Measurements from ENCODE around the gene RPRD1B.

RPRD1B gene

GRCh38 chr20:38125157-38126056 is 91.9 kb downstream of the RPRD1B start:
- DNase-seq (ENCODE audit: extremely low read depth, insufficient read length): no peak
- TF ChIP-seq CTCF (IDR thresholded peaks at IDR 0.05; ENCODE audit: insufficient read depth, low read length, poor library complexity, severe bottlenecking): no peak
- H3K4me3 ChIP-seq (replicated peaks; ENCODE audit: low read depth, low read length): no peak overlapping the region

DNA sequence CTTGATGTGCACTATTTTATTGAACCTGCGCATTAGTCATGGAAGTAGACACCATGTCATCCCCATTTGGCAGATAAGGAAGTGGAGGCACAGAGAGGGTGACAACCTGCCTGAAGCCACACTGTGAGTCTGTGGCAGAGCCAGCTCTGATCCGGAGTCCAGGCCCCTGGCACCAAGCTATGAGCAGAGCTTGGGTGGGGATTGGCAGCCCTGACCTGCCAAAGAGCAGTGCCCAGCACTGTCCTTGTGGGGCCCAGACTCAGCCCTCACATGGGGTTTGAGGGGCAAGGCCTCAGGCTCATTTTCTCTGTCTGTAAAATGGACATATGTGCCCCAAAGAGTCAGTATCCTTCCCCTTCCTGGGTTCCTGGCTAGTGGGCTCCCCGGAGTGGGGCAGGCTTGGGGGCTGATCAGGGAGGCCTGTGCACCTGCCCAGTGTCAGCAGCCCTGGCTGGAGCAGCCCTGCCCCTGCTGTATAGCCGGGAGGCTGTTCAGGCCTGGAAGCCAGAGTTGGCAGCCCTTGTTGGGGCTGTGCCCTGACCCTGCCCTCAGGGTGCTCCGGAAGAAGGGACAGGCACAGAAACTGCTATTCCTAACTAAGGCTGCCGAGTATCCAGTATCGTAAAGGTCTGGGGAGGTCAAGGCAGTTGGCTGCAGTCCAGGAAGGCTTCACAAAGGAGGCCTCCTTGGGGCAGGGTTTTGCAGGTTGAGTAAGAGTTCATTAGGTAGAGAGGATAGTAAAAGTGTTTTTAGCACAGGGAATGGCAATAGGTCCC is 92.8 kb downstream of the RPRD1B start:
- TF ChIP-seq CTCF (IDR thresholded peaks at IDR 0.05; ENCODE audit: insufficient read depth, low read length, poor library complexity, severe bottlenecking): no peak
- H3K36me3 ChIP-seq (ENCODE audit: control insufficient read depth, insufficient read depth, low read length): no peaks in the 10 kb centered on the region
- no peaks in the 10 kb centered on the region for H3K27me3 ChIP-seq (replicated peaks; ENCODE audit: control insufficient read depth, insufficient read depth, low read length)
- no peak overlapping the region for H3K4me3 ChIP-seq (replicated peaks; ENCODE audit: low read depth, low read length)
- no peak for DNase-seq (ENCODE audit: extremely low read depth, insufficient read length)

More at GRCh38 chr20:38125157-38126056, 91.9 kb downstream of the RPRD1B start:
- Histone ChIP-seq H3K27me3 (replicated peaks; ENCODE audit: control insufficient read depth, insufficient read depth, low read length) (no peaks in the 10 kb centered on the region), H3K36me3 (ENCODE audit: control insufficient read depth, insufficient read depth, low read length) (no peaks in the 10 kb centered on the region)

- TF ChIP-seq CTCF (IDR thresholded peaks at IDR 0.05; ENCODE audit: insufficient read depth, low read length, poor library complexity, severe bottlenecking): no peak
- H3K27me3 ChIP-seq (replicated peaks; ENCODE audit: control insufficient read depth, insufficient read depth, low read length): no peaks in the 10 kb centered on the region
- no peak overlapping the region for H3K4me3 ChIP-seq (replicated peaks; ENCODE audit: low read depth, low read length)
- DNase-seq (ENCODE audit: extremely low read depth, insufficient read length): no peak
- H3K36me3 ChIP-seq (ENCODE audit: control insufficient read depth, insufficient read depth, low read length): no peaks in the 10 kb centered on the region
These were observed 93.5 kb downstream of the RPRD1B start for GRCh38 chr20:38126932-38127621.

- no peaks in the 10 kb centered on the region for H3K27me3 ChIP-seq (replicated peaks; ENCODE audit: control insufficient read depth, insufficient read depth, low read length)
- H3K4me3 ChIP-seq (replicated peaks; ENCODE audit: low read depth, low read length): no peak overlapping the region
- H3K36me3 ChIP-seq (ENCODE audit: control insufficient read depth, insufficient read depth, low read length): no peaks in the 10 kb centered on the region
- TF ChIP-seq CTCF (IDR thresholded peaks at IDR 0.05; ENCODE audit: insufficient read depth, low read length, poor library complexity, severe bottlenecking): no peak
- DNase-seq (ENCODE audit: extremely low read depth, insufficient read length): no peak
These were observed 94.5 kb downstream of the RPRD1B start for GRCh38 chr20:38127920-38128528.

DNA sequence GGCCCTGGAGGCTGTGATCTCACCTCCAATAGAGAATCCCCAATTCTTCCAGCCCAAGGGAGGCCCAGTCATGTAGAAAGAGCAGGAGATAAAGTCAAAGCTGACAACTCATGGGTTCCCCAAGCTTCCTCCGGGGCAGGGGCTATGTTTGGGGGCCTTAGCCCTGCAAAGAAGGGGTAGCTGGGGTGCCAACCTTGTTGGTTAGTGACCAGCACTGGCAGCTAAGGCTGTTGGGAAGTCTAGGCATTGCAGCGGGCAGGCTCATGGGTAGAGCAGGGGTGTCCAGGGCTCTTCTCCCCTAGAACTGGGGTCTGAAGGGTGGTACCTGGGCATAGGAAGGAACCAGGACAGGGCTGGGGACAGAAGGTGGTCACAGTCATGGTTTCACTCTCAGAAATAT is 95.1 kb downstream of the RPRD1B start:
- H3K4me3 ChIP-seq (replicated peaks; ENCODE audit: low read depth, low read length): no peak overlapping the region
- no peak for TF ChIP-seq CTCF (IDR thresholded peaks at IDR 0.05; ENCODE audit: insufficient read depth, low read length, poor library complexity, severe bottlenecking)
- H3K27me3 ChIP-seq (replicated peaks; ENCODE audit: control insufficient read depth, insufficient read depth, low read length): no peaks in the 10 kb centered on the region
- H3K36me3 ChIP-seq (ENCODE audit: control insufficient read depth, insufficient read depth, low read length): no peaks in the 10 kb centered on the region
- DNase-seq (ENCODE audit: extremely low read depth, insufficient read length): no peak

All from GM06990 (cell line).